ENCODE results near the gene MYH9. TPM values are rescaled to one million over a fixed set of nuclear protein-coding genes. Genes with fewer than 3 reads are reported as not detected.

Gene MYH9
- total RNA-seq, 1 experiment from 2014 or later, result 258 TPM

GRCh38 chr22:36386351-36386899 lies 1.3 kb downstream of the MYH9 start (continued):
- TF ChIP-seq EZH2 (IDR thresholded peaks at IDR 0.05), result no peak

GRCh38 chr22:36385491-36386350 lies 2.0 kb downstream of the MYH9 start:
- H2AFZ ChIP-seq (ENCODE audit: low read depth, low read length, poor library complexity, severe bottlenecking), result no peak overlapping the region
- peak overlapping the region; percentile 97 for H3K27ac ChIP-seq (ENCODE audit: low read depth, low read length)
- peaks cover 70% of the 10 kb centered on the region for H3K79me2 ChIP-seq (ENCODE audit: insufficient read depth, low read length)
- H3K4me1 ChIP-seq (ENCODE audit: control insufficient read depth in 1 of 2, insufficient read depth in 2 of 2, low read length in 2 of 2), result peaks cover 40 to 62% of the 10 kb centered on the region in 2 experiments
- peak; percentile 44; the same call in 1 of the 2 replicates for TF ChIP-seq CBX3 (IDR thresholded peaks at IDR 0.05; ENCODE audit: low read depth)
- TF ChIP-seq SIN3A (IDR thresholded peaks at IDR 0.05; ENCODE audit: low read depth), result 0 out of 2 replicates have a peak, but pooled peaks have one; percentile 16
- no peak for TF ChIP-seq ZBTB33 (IDR thresholded peaks at IDR 0.05; ENCODE audit: extremely low read depth, insufficient replicate concordance, low read length)
- TF ChIP-seq TCF7L2 (IDR thresholded peaks at IDR 0.05; ENCODE audit: borderline replicate concordance, extremely low read depth, insufficient read depth, insufficient read length), result peak; percentile 22
- peak; percentile 50 for TF ChIP-seq SP1 (IDR thresholded peaks at IDR 0.05; ENCODE audit: low read depth)
- no peak; the same call in 1 of the 2 replicates for TF ChIP-seq JUND (IDR thresholded peaks at IDR 0.05)
- TF ChIP-seq FOSL1 (IDR thresholded peaks at IDR 0.05; ENCODE audit: low read depth), result peak; percentile 61
- no peak for TF ChIP-seq EZH2 (IDR thresholded peaks at IDR 0.05)
- TF ChIP-seq YY1 (IDR thresholded peaks at IDR 0.05; ENCODE audit: extremely low read depth, insufficient replicate concordance, low read depth, low read length), result no peak
- TF ChIP-seq MAX (IDR thresholded peaks at IDR 0.05), result 0 out of 2 replicates have a peak, but pooled peaks have one; percentile 23
- H3K9me2 ChIP-seq (ENCODE audit: insufficient read depth), result no peaks in the 10 kb centered on the region
- H3K9me3 ChIP-seq (ENCODE audit: control insufficient read depth in 1 of 2, insufficient read depth in 1 of 2, low read depth in 1 of 2, low read length in 2 of 2), result no peaks in the 10 kb centered on the region
- H3K36me3 ChIP-seq (ENCODE audit: control insufficient read depth in 1 of 2, insufficient read depth in 2 of 2, low read length in 2 of 2), result peaks cover 2 to 11% of the 10 kb centered on the region in 2 experiments; a peak in 1 of 4 replicates
- no peak for ATAC-seq
- H3K27me3 ChIP-seq (ENCODE audit: insufficient read depth, low read length), result no peaks in the 10 kb centered on the region
- RAD21 ChIA-PET (ENCODE audit: low non-redundant PET in 1 of 2, low total read pairs in 2 of 2, uncharacterized antibody in 2 of 2, unreplicated experiment in 2 of 2), result no interaction called here
- TSS peak; percentile 63 for BruUV-seq (replicated peaks)
- H3K9ac ChIP-seq (ENCODE audit: low read length), result peak overlapping the region; percentile 87
- peaks cover 17% of the 10 kb centered on the region; the same call in 1 of the 2 replicates for H4K20me1 ChIP-seq (ENCODE audit: insufficient read depth)
- POLR2A ChIA-PET, result interaction anchor here (0.9 to 3.4 kb wide), 7 partner anchors 8 to 34 kb away, joined by 3 to 37 read pairs (median 3); no protein-coding TSS in a partner anchor
- intact Hi-C loops (cut with micrococcal nuclease), result loop anchor here (5.0 kb wide), 3 partner anchors 53 to 82 kb away; no protein-coding TSS in a partner anchor
- H3K4me3 ChIP-seq (replicated peaks in 1 of 2; ENCODE audit: low read depth in 1 of 2, low read length in 2 of 2), result peak overlapping the region; percentile 88 to 97
- H3K4me2 ChIP-seq (ENCODE audit: low read length), result peak overlapping the region; percentile 99
- DNase-seq (ENCODE audit: low read depth, low spot score), result no peak
- CTCF ChIA-PET, result no interaction called here

Data from HCT116 (cell line).